Colonic mucosa (tissue), 4 donors: ENCODE measurements around the gene OR6C2. TPM values are rescaled to one million over a fixed set of nuclear protein-coding genes. Genes with fewer than 3 reads are reported as not detected.
"Not testable (repeated sequence)": the region's sequence is repeated elsewhere in the genome, so short reads cannot be mapped to it uniquely, and the experiment has no call there.

Experiments used
- DNase-seq: peaks from one replicate; pipeline ENCODE4 v3.0.0-alpha.2; 2020
- H3K27ac ChIP-seq: fragments of 200-600 bp; one replicate; pipeline ENCODE4 v1.8.0; 2021
- H3K27me3 ChIP-seq: fragments of 200-600 bp; one replicate; pipeline ENCODE4 v1.8.0; 2021
- H3K36me3 ChIP-seq: fragments of 200-600 bp; one replicate; pipeline ENCODE4 v1.8.0; 2021
- H3K4me1 ChIP-seq: fragments of 200-600 bp; one replicate; pipeline ENCODE4 v1.8.0; 2021; ENCODE audit warnings: mild to moderate bottlenecking
- H3K4me3 ChIP-seq: fragments of 200-600 bp; one replicate; pipeline ENCODE4 v1.8.0; 2021
- H3K9ac ChIP-seq, 2 donors: one replicate each; pipeline ENCODE4 v1.7.0; 2013; ENCODE audit warnings: control low read depth in 2 of 2, low read depth in 2 of 2, low read length in 2 of 2
- H3K9me3 ChIP-seq: fragments of 200-600 bp; one replicate; pipeline ENCODE4 v1.8.0; 2021
- CTCF ChIP-seq: fragments of 200-600 bp; IDR thresholded peaks from one replicate; pipeline ENCODE4 v1.8.0; 2022; ENCODE audit warnings: antibody characterized with exemption, mild to moderate bottlenecking
- intact Hi-C: fragments of 100-400 bp; cut with DNase I; formaldehyde crosslinking; loops from one replicate; pipeline ENCODE4 v1.14.1; 2022
- total RNA-seq, 2 donors: library from RNA; stranded (reverse); fragmentation: NEBNext Ultra II Directional in 1 of 2; extraction: Animal tissue kit (Norgen Biotek cat#: 25700) in 1 of 2; gene quantifications; one replicate each; pipeline ENCODE4 v1.2.1, GENCODE V29; 2021
- donor health status: healthy.
- donor health status: DM: no; HTN: no; CAD: no.
- donor health status: DM: no; HTN: no; CAD: no.

The OR6C2 gene
- total RNA-seq, 2 donors from 2014 or later, result not detected

- no peaks in the 10 kb centered on the region for H3K4me1 ChIP-seq
- TF ChIP-seq CTCF, result no peak
- DNase-seq, result no peak
- no peaks in the 10 kb centered on the region for H3K9me3 ChIP-seq
- no peak overlapping the region for H3K9ac ChIP-seq
- intact Hi-C loops, result no loop called here
- no peaks in the 10 kb centered on the region for H3K27me3 ChIP-seq
- H3K36me3 ChIP-seq, result no peaks in the 10 kb centered on the region
- no peak overlapping the region for H3K4me3 ChIP-seq
- H3K27ac ChIP-seq, result no peak overlapping the region
Observed at GRCh38 chr12:55416961-55417360, 26.9 kb upstream of the OR6C2 start.

GRCh38 chr12:55420307-55420962, 23.4 kb upstream of the OR6C2 start:
- H3K36me3 ChIP-seq, result no peaks in the 10 kb centered on the region
- no peak for TF ChIP-seq CTCF
- no peak overlapping the region for H3K4me3 ChIP-seq
- DNase-seq, result no peak
- no peaks in the 10 kb centered on the region for H3K9me3 ChIP-seq
- H3K4me1 ChIP-seq, result no peaks in the 10 kb centered on the region
- no peaks in the 10 kb centered on the region for H3K27me3 ChIP-seq
- intact Hi-C loops, result no loop called here
- no peak overlapping the region for H3K9ac ChIP-seq
- no peak overlapping the region for H3K27ac ChIP-seq

- intact Hi-C loops, result no loop called here
Observed at GRCh38 chr12:55425954-55426353, 17.9 kb upstream of the OR6C2 start, which contains the start of gene OR6C76. Gene OR6C76 (plus strand): TSS chr12:55426254. CDS start chr12:55426254, 0 bp downstream.

GRCh38 chr12:55428331-55429243, 15.3 kb upstream of the OR6C2 start:
- H3K27me3 ChIP-seq, result no peaks in the 10 kb centered on the region
- no peak overlapping the region for H3K4me3 ChIP-seq
- no peak overlapping the region for H3K9ac ChIP-seq
- no peaks in the 10 kb centered on the region for H3K9me3 ChIP-seq
- H3K36me3 ChIP-seq, result no peaks in the 10 kb centered on the region
- DNase-seq, result no peak
- no peak overlapping the region for H3K27ac ChIP-seq
- TF ChIP-seq CTCF, result no peak
- intact Hi-C loops, result no loop called here
- no peaks in the 10 kb centered on the region for H3K4me1 ChIP-seq

More at GRCh38 chr12:55425954-55426353, 17.9 kb upstream of the OR6C2 start, which contains the start of gene OR6C76:
- Histone ChIP-seq H3K4me1 (no peaks in the 10 kb centered on the region), H3K4me3 (no peak within 1 kb of the TSS), H3K36me3 (no peaks in the 10 kb centered on the region), H3K9ac (no peak within 1 kb of the TSS), H3K27me3 (no peaks in the 10 kb centered on the region), H3K9me3 (no peaks in the 10 kb centered on the region), H3K27ac (no peak within 1 kb of the TSS)
- no peak for DNase-seq
- no peak for TF ChIP-seq CTCF

- H3K4me1 ChIP-seq, H3K27me3 ChIP-seq, H3K36me3 ChIP-seq, H3K4me3 ChIP-seq, DNase-seq, H3K27ac ChIP-seq, intact Hi-C loops, H3K9me3 ChIP-seq, H3K9ac ChIP-seq: not testable (repeated sequence)
Observed at GRCh38 chr12:55441233-55441632, 2.6 kb upstream of the OR6C2 start.

- H3K4me3 ChIP-seq, result no peak overlapping the region
- H3K9ac ChIP-seq, result no peak overlapping the region
- H3K36me3 ChIP-seq, result no peaks in the 10 kb centered on the region
- H3K9me3 ChIP-seq, result no peaks in the 10 kb centered on the region
- no peaks in the 10 kb centered on the region for H3K27me3 ChIP-seq
- no peak for TF ChIP-seq CTCF
- no peak overlapping the region for H3K27ac ChIP-seq
- no peaks in the 10 kb centered on the region for H3K4me1 ChIP-seq
- intact Hi-C loops, result no loop called here
- no peak for DNase-seq
Observed at GRCh38 chr12:55445357-55445756, 1.5 kb downstream of the OR6C2 start.
